Measurements from ENCODE around the gene FITM2.

The FITM2 gene

DNA sequence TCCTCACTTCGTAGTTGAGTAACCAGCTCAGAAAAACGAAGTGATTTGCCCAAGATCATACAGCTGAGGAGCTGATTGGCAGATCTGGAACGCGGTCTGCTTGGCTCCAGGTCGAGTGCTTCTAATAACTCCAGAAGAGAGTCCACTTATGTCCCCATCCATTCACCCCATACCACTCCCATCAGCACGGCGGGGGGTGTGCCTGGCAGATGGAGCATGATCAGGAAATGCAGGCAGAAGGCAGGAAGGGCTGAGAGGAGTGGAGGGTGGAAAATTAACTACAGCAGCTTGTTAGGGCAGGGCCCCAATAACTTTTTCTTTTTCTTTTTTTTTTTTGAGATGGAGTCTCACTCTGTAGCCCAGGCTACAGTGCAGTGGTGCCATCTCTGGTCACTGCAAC lies 15.0 kb downstream of the FITM2 start:
- no peak overlapping the region for H2AK5ac ChIP-seq (ENCODE audit: low read length, severe bottlenecking)
- no peaks in the 10 kb centered on the region for H3K9me3 ChIP-seq (ENCODE audit: control insufficient read depth, low read length)
- H3K23ac ChIP-seq (ENCODE audit: low read length in 2 of 2), result no peak overlapping the region
- H2BK120ac ChIP-seq (ENCODE audit: low read depth, low read length), result no peak overlapping the region
- no peak overlapping the region for H3K4me3 ChIP-seq (ENCODE audit: insufficient read depth in 1 of 2, low read depth in 1 of 2, low read length in 2 of 2)
- no peak for DNase-seq
- no peak overlapping the region for H3K4ac ChIP-seq (ENCODE audit: low read depth in 1 of 2, low read length in 2 of 2)
- H3K4me1 ChIP-seq (ENCODE audit: control insufficient read depth, insufficient read depth, low read depth, low read length), result peaks cover 2% of the 10 kb centered on the region
- H3K18ac ChIP-seq (ENCODE audit: low read depth in 1 of 2, low read length in 2 of 2), result no peak overlapping the region
- no peak overlapping the region for H2BK12ac ChIP-seq (ENCODE audit: low read length in 2 of 2)
- 88% methylated on average over 6 of the region's 7 CpGs for WGBS
- H3K79me1 ChIP-seq (replicated peaks; ENCODE audit: low read length, poor library complexity, severe bottlenecking), result peaks cover 3% of the 10 kb centered on the region
- no peak overlapping the region for H3K4me2 ChIP-seq (ENCODE audit: low read length, poor library complexity, severe bottlenecking)
- H3K27me3 ChIP-seq (ENCODE audit: control insufficient read depth in 1 of 2, insufficient read depth in 1 of 2, low read length in 2 of 2), result no peaks in the 10 kb centered on the region
- no peak overlapping the region for H3K27ac ChIP-seq (ENCODE audit: low read length, poor library complexity, severe bottlenecking)
- no peak overlapping the region for H2AFZ ChIP-seq (ENCODE audit: low read depth, low read length)
- H3K36me3 ChIP-seq (ENCODE audit: control insufficient read depth in 1 of 2, insufficient read depth in 2 of 2, low read depth in 1 of 2, low read length in 2 of 2), result no peaks in the 10 kb centered on the region
- H2BK15ac ChIP-seq (ENCODE audit: low read depth, poor library complexity, severe bottlenecking), result no peak overlapping the region
- no peak overlapping the region for H2BK5ac ChIP-seq (ENCODE audit: low read depth, low read length, poor library complexity, severe bottlenecking)
- no peak overlapping the region for H4K8ac ChIP-seq (ENCODE audit: low read length)
- no peak overlapping the region for H3K14ac ChIP-seq (ENCODE audit: low read length in 2 of 2)
- no peak overlapping the region for H3K9ac ChIP-seq (ENCODE audit: low read length)
- no peak overlapping the region for H4K91ac ChIP-seq (ENCODE audit: low read length)

DNA sequence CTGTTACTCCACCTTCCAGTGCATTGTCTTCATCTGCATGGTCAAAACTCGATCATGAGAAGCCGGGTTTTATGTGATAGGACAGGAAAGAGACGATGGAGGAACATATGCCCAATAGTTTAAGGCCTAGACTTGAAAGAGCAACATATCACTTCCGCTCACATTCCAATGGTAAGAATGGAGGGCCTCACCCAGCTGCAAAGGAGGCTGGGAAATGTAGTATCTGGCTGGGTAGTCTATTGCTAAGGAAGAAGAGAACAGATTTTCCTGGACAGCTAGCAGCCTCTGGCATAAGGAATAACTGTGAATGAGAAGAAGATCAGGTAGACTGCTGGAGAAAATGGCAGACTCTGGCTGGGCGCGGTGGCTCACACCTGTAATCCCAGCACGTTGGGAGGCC lies 19.2 kb downstream of the FITM2 start:
- Histone ChIP-seq H3K14ac (ENCODE audit: low read length in 2 of 2) (no peak overlapping the region), H3K4ac (ENCODE audit: low read depth in 1 of 2, low read length in 2 of 2) (no peak overlapping the region), H2AK5ac (ENCODE audit: low read length, severe bottlenecking) (no peak overlapping the region), H2AFZ (ENCODE audit: low read depth, low read length) (no peak overlapping the region), H3K18ac (ENCODE audit: low read depth in 1 of 2, low read length in 2 of 2) (no peak overlapping the region), H2BK5ac (ENCODE audit: low read depth, low read length, poor library complexity, severe bottlenecking) (no peak overlapping the region), H3K4me2 (ENCODE audit: low read length, poor library complexity, severe bottlenecking) (no peak overlapping the region), H3K79me1 (replicated peaks; ENCODE audit: low read length, poor library complexity, severe bottlenecking) (peaks cover 3% of the 10 kb centered on the region), H3K23ac (ENCODE audit: low read length in 2 of 2) (no peak overlapping the region), H3K27me3 (ENCODE audit: control insufficient read depth in 1 of 2, insufficient read depth in 1 of 2, low read length in 2 of 2) (no peaks in the 10 kb centered on the region), H2BK120ac (ENCODE audit: low read depth, low read length) (no peak overlapping the region), H2BK12ac (ENCODE audit: low read length in 2 of 2) (no peak overlapping the region), H3K4me3 (ENCODE audit: insufficient read depth in 1 of 2, low read depth in 1 of 2, low read length in 2 of 2) (no peak overlapping the region), H4K8ac (ENCODE audit: low read length) (no peak overlapping the region), H4K91ac (ENCODE audit: low read length) (no peak overlapping the region), H2BK15ac (ENCODE audit: low read depth, poor library complexity, severe bottlenecking) (no peak overlapping the region), H3K36me3 (ENCODE audit: control insufficient read depth in 1 of 2, insufficient read depth in 2 of 2, low read depth in 1 of 2, low read length in 2 of 2) (no peaks in the 10 kb centered on the region), H3K4me1 (ENCODE audit: control insufficient read depth, insufficient read depth, low read depth, low read length) (peaks cover 2% of the 10 kb centered on the region), H3K9ac (ENCODE audit: low read length) (no peak overlapping the region), H3K27ac (ENCODE audit: low read length, poor library complexity, severe bottlenecking) (no peak overlapping the region), H3K9me3 (ENCODE audit: control insufficient read depth, low read length) (no peaks in the 10 kb centered on the region)
- 83% methylated on average over 7 of the region's 7 CpGs for WGBS
- DNase-seq, result no peak

DNA sequence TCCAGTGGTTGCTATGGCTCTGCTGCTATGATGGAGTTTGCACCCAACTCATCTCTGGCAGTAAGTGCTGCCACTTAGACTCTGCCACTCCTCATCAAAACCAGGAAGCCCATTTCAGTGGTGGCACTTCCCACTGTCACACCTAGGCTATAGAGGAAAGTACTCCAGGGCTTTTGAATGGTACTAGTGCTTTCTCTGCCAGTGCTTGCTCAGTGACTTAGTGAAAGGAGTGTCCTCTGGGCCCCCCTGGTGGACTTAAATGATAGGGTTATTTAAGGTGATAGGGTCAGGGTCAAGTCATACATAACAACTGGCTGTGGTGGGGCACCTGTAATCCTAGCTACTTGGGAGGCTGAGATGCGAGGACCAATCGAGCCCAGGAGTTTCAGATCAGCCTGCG lies 22.8 kb downstream of the FITM2 start:
- Histone ChIP-seq H2AK5ac (ENCODE audit: low read length, severe bottlenecking) (no peak overlapping the region), H3K9me3 (ENCODE audit: control insufficient read depth, low read length) (no peaks in the 10 kb centered on the region), H4K91ac (ENCODE audit: low read length) (no peak overlapping the region), H2BK5ac (ENCODE audit: low read depth, low read length, poor library complexity, severe bottlenecking) (no peak overlapping the region), H4K8ac (ENCODE audit: low read length) (no peak overlapping the region), H3K18ac (ENCODE audit: low read depth in 1 of 2, low read length in 2 of 2) (no peak overlapping the region), H3K27me3 (ENCODE audit: control insufficient read depth in 1 of 2, insufficient read depth in 1 of 2, low read length in 2 of 2) (no peaks in the 10 kb centered on the region), H2BK15ac (ENCODE audit: low read depth, poor library complexity, severe bottlenecking) (no peak overlapping the region), H3K79me1 (replicated peaks; ENCODE audit: low read length, poor library complexity, severe bottlenecking) (no peaks in the 10 kb centered on the region), H2AFZ (ENCODE audit: low read depth, low read length) (no peak overlapping the region), H3K9ac (ENCODE audit: low read length) (no peak overlapping the region), H3K14ac (ENCODE audit: low read length in 2 of 2) (no peak overlapping the region), H3K4ac (ENCODE audit: low read depth in 1 of 2, low read length in 2 of 2) (no peak overlapping the region), H2BK12ac (ENCODE audit: low read length in 2 of 2) (no peak overlapping the region), H3K4me1 (ENCODE audit: control insufficient read depth, insufficient read depth, low read depth, low read length) (no peaks in the 10 kb centered on the region), H3K4me3 (ENCODE audit: insufficient read depth in 1 of 2, low read depth in 1 of 2, low read length in 2 of 2) (no peak overlapping the region), H3K23ac (ENCODE audit: low read length in 2 of 2) (no peak overlapping the region), H2BK120ac (ENCODE audit: low read depth, low read length) (no peak overlapping the region), H3K4me2 (ENCODE audit: low read length, poor library complexity, severe bottlenecking) (no peak overlapping the region), H3K36me3 (ENCODE audit: control insufficient read depth in 1 of 2, insufficient read depth in 2 of 2, low read depth in 1 of 2, low read length in 2 of 2) (no peaks in the 10 kb centered on the region), H3K27ac (ENCODE audit: low read length, poor library complexity, severe bottlenecking) (no peak overlapping the region)
- no peak for DNase-seq
- 88% methylated on average over 3 of the region's 3 CpGs for WGBS

DNA sequence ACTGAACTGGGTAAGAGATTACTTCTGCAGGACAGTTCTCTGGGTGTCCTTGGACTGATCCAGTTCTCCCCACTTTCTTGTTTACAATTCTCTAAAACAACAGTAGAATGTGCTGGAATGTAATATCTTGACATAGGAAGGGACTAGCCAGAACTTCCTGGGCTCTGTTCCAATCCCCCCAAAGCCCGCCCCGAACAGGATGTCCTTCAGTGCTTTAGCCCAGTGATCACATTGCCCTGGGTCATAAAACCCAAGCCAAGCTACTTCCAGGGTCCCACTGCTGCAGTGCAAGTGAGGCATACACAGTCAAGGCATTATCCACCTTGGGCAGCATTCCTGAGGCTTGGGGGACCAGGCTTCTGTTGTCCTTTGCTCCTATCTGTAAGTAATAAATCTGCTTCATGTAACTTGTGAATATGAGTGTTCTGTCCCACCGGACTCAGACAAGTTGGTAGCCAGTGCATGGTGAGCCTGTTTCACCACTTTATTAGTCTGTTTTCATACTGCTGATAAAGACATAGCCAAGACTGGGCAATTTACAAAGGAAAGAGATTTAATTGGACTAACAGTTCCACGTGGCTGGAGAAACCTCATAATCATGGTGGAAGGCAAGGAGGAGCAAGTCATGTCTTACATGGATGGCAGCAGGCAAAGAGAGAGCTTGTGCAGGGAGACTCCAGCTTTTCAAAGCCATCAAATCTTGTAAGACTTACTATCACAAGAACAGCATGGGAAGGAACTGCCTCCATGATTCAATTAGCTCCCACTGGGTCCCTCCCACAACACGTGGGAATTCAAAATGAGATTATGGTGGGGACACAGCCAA lies 23.5 kb downstream of the FITM2 start:
- no peak overlapping the region for H2BK15ac ChIP-seq (ENCODE audit: low read depth, poor library complexity, severe bottlenecking)
- H3K27me3 ChIP-seq (ENCODE audit: control insufficient read depth in 1 of 2, insufficient read depth in 1 of 2, low read length in 2 of 2), result peaks cover 0 to 8% of the 10 kb centered on the region in 2 experiments
- H3K27ac ChIP-seq (ENCODE audit: low read length, poor library complexity, severe bottlenecking), result no peak overlapping the region
- no peak overlapping the region for H3K18ac ChIP-seq (ENCODE audit: low read depth in 1 of 2, low read length in 2 of 2)
- H3K36me3 ChIP-seq (ENCODE audit: control insufficient read depth in 1 of 2, insufficient read depth in 2 of 2, low read depth in 1 of 2, low read length in 2 of 2), result no peaks in the 10 kb centered on the region
- no peak overlapping the region for H4K8ac ChIP-seq (ENCODE audit: low read length)
- H3K9me3 ChIP-seq (ENCODE audit: control insufficient read depth, low read length), result no peaks in the 10 kb centered on the region
- no peak overlapping the region for H3K9ac ChIP-seq (ENCODE audit: low read length)
- no peak overlapping the region for H3K23ac ChIP-seq (ENCODE audit: low read length in 2 of 2)
- no peak for DNase-seq
- H2BK120ac ChIP-seq (ENCODE audit: low read depth, low read length), result no peak overlapping the region
- WGBS, result 60% methylated on average over 5 of the region's 5 CpGs
- no peaks in the 10 kb centered on the region for H3K4me1 ChIP-seq (ENCODE audit: control insufficient read depth, insufficient read depth, low read depth, low read length)
- H3K79me1 ChIP-seq (replicated peaks; ENCODE audit: low read length, poor library complexity, severe bottlenecking), result no peaks in the 10 kb centered on the region
- H3K14ac ChIP-seq (ENCODE audit: low read length in 2 of 2), result no peak overlapping the region
- H3K4me2 ChIP-seq (ENCODE audit: low read length, poor library complexity, severe bottlenecking), result no peak overlapping the region
- H4K91ac ChIP-seq (ENCODE audit: low read length), result no peak overlapping the region
- no peak overlapping the region for H2AFZ ChIP-seq (ENCODE audit: low read depth, low read length)
- no peak overlapping the region for H2AK5ac ChIP-seq (ENCODE audit: low read length, severe bottlenecking)
- H2BK12ac ChIP-seq (ENCODE audit: low read length in 2 of 2), result no peak overlapping the region
- H3K4me3 ChIP-seq (ENCODE audit: insufficient read depth in 1 of 2, low read depth in 1 of 2, low read length in 2 of 2), result no peak overlapping the region
- no peak overlapping the region for H2BK5ac ChIP-seq (ENCODE audit: low read depth, low read length, poor library complexity, severe bottlenecking)
- no peak overlapping the region for H3K4ac ChIP-seq (ENCODE audit: low read depth in 1 of 2, low read length in 2 of 2)

All from mesenchymal stem cell (in vitro differentiated cells and primary cell).